HG03060 (cell line): ENCODE measurements around the gene CYP27C1.

Experiments
- ATAC-seq: cut with Tn5 transposase; IDR thresholded peaks from one replicate; pipeline ENCODE4 v1.9.1; 2021; ENCODE audit warnings: low read depth, moderate number of reproducible peaks; ENCODE audit not compliant: unreplicated experiment

The CYP27C1 gene

GRCh38 chr2:127157651-127158485, 62.2 kb downstream of the CYP27C1 start:
- ATAC-seq, result no peak

GRCh38 chr2:127157114-127157513, 63.0 kb downstream of the CYP27C1 start:
- no peak for ATAC-seq

GRCh38 chr2:127155947-127156346, 64.2 kb downstream of the CYP27C1 start:
- no peak for ATAC-seq

- ATAC-seq, result no peak
These were observed 65.0 kb downstream of the CYP27C1 start for GRCh38 chr2:127155028-127155581.

- no peak for ATAC-seq
These were observed 65.7 kb downstream of the CYP27C1 start for GRCh38 chr2:127154396-127154795.

- no peak for ATAC-seq
These were observed 66.4 kb downstream of the CYP27C1 start for GRCh38 chr2:127153691-127154158.

GRCh38 chr2:127150996-127151395, 69.1 kb downstream of the CYP27C1 start:
- no peak for ATAC-seq

- no peak for ATAC-seq
These were observed 70.7 kb downstream of the CYP27C1 start for GRCh38 chr2:127149384-127149783.

- no peak for ATAC-seq
These were observed 73.1 kb downstream of the CYP27C1 start for GRCh38 chr2:127146820-127147502.

GRCh38 chr2:127146071-127146725, 73.9 kb downstream of the CYP27C1 start:
- ATAC-seq, result no peak

GRCh38 chr2:127145280-127145895, 74.7 kb downstream of the CYP27C1 start:
- no peak for ATAC-seq

GRCh38 chr2:127143841-127144782, 76.0 kb downstream of the CYP27C1 start:
- ATAC-seq, result no peak

GRCh38 chr2:127142663-127143630, 77.2 kb downstream of the CYP27C1 start:
- ATAC-seq, result no peak

GRCh38 chr2:127140538-127140937, 79.6 kb downstream of the CYP27C1 start:
- ATAC-seq, result no peak

- ATAC-seq, result no peak
These were observed 80.3 kb downstream of the CYP27C1 start for GRCh38 chr2:127139766-127140165.

GRCh38 chr2:127138281-127138680, 81.8 kb downstream of the CYP27C1 start:
- no peak for ATAC-seq

GRCh38 chr2:127137741-127138140, 82.4 kb downstream of the CYP27C1 start:
- ATAC-seq, result no peak

GRCh38 chr2:127137225-127137624, 82.9 kb downstream of the CYP27C1 start:
- no peak for ATAC-seq
